BJ (cell line): ENCODE data around the gene TMEM63B. TPM values are rescaled to one million over a fixed set of nuclear protein-coding genes. Genes with fewer than 3 reads are reported as not detected.

Experiments
- CTCF ChIA-PET: fragments of 350-600 bp; formaldehyde crosslinking; extraction: SDS; loops from one replicate; lab custom pipeline; 2021; ENCODE audit warnings: antibody characterized with exemption, inconsistent platforms; lab: Yijun Ruan, JAX
- POLR2A ChIA-PET: fragments of 300-600 bp; sonication (Branson Sonifier 250); formaldehyde crosslinking; extraction: SDS; loops from one replicate; lab custom pipeline; 2021; ENCODE audit warnings: antibody characterized with exemption; lab: Charles Lee
- DNase-seq: peaks from one replicate; pipeline ENCODE4 v3.0.0-alpha.2; 2011; ENCODE audit warnings: low read depth
- H3K27me3 ChIP-seq: 2 replicates; pipeline ENCODE4 v1.6.0; 2011; ENCODE audit warnings: low read length; ENCODE audit not compliant: control insufficient read depth, insufficient read depth
- H3K36me3 ChIP-seq: 2 replicates; pipeline ENCODE4 v1.5.1; 2011; ENCODE audit warnings: low read length; ENCODE audit not compliant: control insufficient read depth, insufficient read depth
- H3K4me3 ChIP-seq: 2 replicates; pipeline ENCODE4 v1.5.1; 2011; ENCODE audit warnings: low read depth, mild to moderate bottlenecking, control low read depth, low read length
- polyA plus RNA-seq: library from polyadenylated mRNA; depleted of rRNA; stranded (reverse); fragments of >200 nt; gene quantifications from 2 replicates; pipeline ENCODE4 v1.2.3, GENCODE V29; 2011
- TF ChIP-seq, protein P1 (sequence below): IDR thresholded peaks from 2 replicates; pipeline ENCODE4 v1.5.1; 2011; ENCODE audit warnings: low read depth, mild to moderate bottlenecking, control low read depth, inconsistent platforms, low read length, moderate library complexity; ENCODE audit not compliant: insufficient read depth

The TMEM63B gene
- polyA plus RNA-seq, 1 experiment = 56.5 TPM

- DNase-seq = no peak
- CTCF ChIA-PET = interaction anchor here (0.7 to 7.8 kb wide), 22 partner anchors 10 to 333 kb away, joined by 3 to 81 read pairs (median 4); partner anchors contain the start of genes AARS2, CAPN11, SLC35B2 and VEGFA
- POLR2A ChIA-PET = interaction anchor here (0.6 kb wide), 1 partner anchor 480 kb away, joined by 3 read pairs; no protein-coding TSS in a partner anchor
Measured at GRCh38 chr6:44096612-44097011, 30.7 kb upstream of the TMEM63B start.

DNA sequence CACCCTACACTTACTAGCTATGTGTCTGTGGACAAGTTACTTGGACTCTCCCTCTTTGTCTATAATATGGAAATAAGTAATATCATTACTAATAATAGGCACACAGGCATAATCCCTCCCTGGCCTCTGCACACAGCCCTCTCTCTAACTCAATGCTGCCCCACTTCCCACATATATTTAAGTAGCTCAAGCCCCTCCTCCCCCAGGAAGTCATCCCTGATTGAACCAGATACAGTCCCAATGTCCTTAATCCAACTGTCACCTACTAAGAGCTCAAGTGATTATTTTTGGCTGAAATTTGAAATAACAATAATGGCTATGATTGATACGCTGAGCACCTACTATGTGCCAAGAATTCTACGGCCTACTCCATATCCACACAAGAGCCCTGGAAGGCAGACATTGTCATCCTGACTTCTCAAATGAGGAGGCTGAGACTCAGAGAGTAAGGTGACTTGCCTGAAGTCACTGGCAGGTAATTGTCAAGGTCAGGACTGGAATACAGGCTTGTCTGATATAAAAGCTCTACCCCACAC is 29.5 kb upstream of the TMEM63B start:
- no peak for DNase-seq
- H3K27me3 ChIP-seq = no peaks in the 10 kb centered on the region
- ChIA-PET CTCF (interaction anchor here (1.0 to 7.8 kb wide), 12 partner anchors 9 to 450 kb away, joined by 3 to 81 read pairs (median 4); partner anchors contain the start of gene CAPN11), POLR2A (no interaction called here)
- H3K36me3 ChIP-seq = peaks cover 3% of the 10 kb centered on the region
- H3K4me3 ChIP-seq = no peak overlapping the region
- TF ChIP-seq, protein P1, sequence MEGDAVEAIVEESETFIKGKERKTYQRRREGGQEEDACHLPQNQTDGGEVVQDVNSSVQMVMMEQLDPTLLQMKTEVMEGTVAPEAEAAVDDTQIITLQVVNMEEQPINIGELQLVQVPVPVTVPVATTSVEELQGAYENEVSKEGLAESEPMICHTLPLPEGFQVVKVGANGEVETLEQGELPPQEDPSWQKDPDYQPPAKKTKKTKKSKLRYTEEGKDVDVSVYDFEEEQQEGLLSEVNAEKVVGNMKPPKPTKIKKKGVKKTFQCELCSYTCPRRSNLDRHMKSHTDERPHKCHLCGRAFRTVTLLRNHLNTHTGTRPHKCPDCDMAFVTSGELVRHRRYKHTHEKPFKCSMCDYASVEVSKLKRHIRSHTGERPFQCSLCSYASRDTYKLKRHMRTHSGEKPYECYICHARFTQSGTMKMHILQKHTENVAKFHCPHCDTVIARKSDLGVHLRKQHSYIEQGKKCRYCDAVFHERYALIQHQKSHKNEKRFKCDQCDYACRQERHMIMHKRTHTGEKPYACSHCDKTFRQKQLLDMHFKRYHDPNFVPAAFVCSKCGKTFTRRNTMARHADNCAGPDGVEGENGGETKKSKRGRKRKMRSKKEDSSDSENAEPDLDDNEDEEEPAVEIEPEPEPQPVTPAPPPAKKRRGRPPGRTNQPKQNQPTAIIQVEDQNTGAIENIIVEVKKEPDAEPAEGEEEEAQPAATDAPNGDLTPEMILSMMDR = no peak

More at GRCh38 chr6:44096612-44097011, 30.7 kb upstream of the TMEM63B start:
- TF ChIP-seq, protein P1 = peak; percentile 80
- Histone ChIP-seq H3K4me3 (no peak overlapping the region), H3K36me3 (peaks cover 3% of the 10 kb centered on the region), H3K27me3 (no peaks in the 10 kb centered on the region)

- TF ChIP-seq, protein P1 = no peak
- POLR2A ChIA-PET = no interaction called here
Measured at GRCh38 chr6:44099192-44099591, 28.2 kb upstream of the TMEM63B start.

DNA sequence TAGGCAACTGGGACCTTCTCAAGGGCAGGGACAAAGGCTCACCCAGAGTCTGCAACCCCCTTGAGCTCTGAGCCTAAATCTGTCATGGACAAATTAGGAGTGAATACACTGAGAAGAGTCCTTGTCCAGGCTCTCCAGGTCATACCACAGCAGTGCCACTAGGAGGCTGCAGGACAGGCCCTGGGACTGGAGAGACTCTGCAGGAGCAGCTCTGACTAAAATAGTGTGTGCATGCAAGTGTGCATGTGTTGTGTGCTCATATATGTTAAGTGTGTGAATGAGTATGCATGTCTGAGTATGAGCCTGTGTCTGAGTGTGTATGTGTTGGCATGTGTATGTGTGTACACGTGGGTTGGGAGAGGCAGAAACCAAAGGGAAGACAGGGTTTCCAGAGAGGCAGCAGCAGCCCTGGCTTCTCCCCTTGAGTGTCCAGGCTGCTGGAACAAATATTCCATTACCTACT is 27.2 kb upstream of the TMEM63B start:
- Histone ChIP-seq H3K27me3 (no peaks in the 10 kb centered on the region), H3K36me3 (peaks cover 6% of the 10 kb centered on the region), H3K4me3 (no peak overlapping the region)
- DNase-seq = no peak
- POLR2A ChIA-PET = no interaction called here
- TF ChIP-seq, protein P1 = peak; percentile 79
- CTCF ChIA-PET = interaction anchor here (0.7 to 7.8 kb wide), 19 partner anchors 11 to 240 kb away, joined by 3 to 81 read pairs (median 5); partner anchors contain the start of gene CAPN11

More at GRCh38 chr6:44099192-44099591, 28.2 kb upstream of the TMEM63B start:
- no peak overlapping the region for H3K4me3 ChIP-seq
- DNase-seq = no peak
- CTCF ChIA-PET = interaction anchor here (1.2 to 7.8 kb wide), 15 partner anchors 9 to 452 kb away, joined by 3 to 81 read pairs (median 6); partner anchors contain the start of gene CAPN11
- H3K27me3 ChIP-seq = no peaks in the 10 kb centered on the region
- H3K36me3 ChIP-seq = peaks cover 5% of the 10 kb centered on the region

DNA sequence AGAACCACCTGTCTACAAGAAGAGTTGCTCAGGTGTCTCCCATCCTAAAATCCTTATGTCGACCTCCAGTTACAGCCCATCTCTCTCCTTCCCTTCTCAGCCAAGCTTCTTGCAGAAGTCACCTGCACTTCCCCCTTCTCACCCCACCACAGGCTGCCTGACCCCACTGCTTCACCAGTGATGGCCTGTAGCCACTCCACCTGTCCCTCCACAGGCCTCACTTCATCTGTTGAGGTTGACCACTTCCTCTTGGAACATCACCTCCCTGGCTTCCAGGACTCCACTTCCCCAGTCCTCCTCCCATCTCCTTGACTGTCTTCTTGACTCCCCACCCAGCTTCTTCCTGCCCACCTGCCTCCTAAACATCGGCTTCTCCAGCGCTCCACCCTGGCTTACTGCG is 25.5 kb upstream of the TMEM63B start:
- DNase-seq = no peak
- CTCF ChIA-PET = interaction anchor here (0.8 to 7.8 kb wide), 5 partner anchors 15 to 119 kb away, joined by 3 to 81 read pairs (median 4); no protein-coding TSS in a partner anchor
- TF ChIP-seq, protein P1 = no peak
- POLR2A ChIA-PET = interaction anchor here (0.6 kb wide), 1 partner anchor 10 kb away, joined by 3 read pairs; no protein-coding TSS in a partner anchor
- Histone ChIP-seq H3K4me3 (no peak overlapping the region), H3K27me3 (no peaks in the 10 kb centered on the region), H3K36me3 (peaks cover 6% of the 10 kb centered on the region)
